HG03103 (cell line): Measurements from ENCODE around the gene POLN.

Source experiments
- ATAC-seq: cut with Tn5 transposase; IDR thresholded peaks from one replicate; pipeline ENCODE4 v1.9.1; 2021; ENCODE audit warnings: low read depth; ENCODE audit not compliant: unreplicated experiment

POLN gene

GRCh38 chr4:2127609-2128332, 114.2 kb downstream of the POLN start:
- ATAC-seq: no peak

DNA sequence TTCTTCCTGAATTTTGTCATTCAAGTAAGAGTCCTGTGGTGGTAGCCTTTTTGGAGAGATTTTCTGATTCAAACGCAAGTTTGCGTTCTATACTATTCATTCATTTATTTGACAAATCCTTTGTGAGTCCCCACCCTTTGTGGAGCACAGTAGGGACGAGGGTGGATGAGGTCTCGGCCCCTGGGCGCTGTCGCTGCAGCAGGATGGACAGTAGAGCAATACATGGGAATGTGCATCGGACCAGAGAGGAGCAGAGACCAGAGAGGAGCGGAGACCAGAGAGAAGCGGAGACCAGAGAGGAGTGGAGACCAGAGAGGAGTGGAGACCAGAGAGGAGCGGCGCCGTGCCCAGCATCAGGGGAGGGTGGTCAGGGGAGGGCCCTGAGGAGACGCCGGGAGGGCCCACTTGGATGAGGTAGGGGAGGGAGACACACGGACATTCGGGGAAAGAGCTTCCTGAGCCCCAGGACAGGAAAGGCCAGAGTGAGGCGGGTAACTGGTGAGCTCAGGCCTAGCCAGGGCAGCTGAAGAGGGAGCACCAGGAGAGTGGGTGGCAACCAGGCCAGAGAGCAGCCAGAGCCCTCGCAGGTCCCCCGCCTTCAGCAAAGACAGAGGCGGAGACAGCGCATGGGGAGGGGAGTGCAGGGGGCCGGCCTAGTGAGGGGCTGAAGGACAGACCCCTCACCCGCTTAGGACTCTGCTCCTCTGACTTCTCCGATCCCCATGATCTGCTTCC, 115.4 kb downstream of the POLN start:
- ATAC-seq: no peak

DNA sequence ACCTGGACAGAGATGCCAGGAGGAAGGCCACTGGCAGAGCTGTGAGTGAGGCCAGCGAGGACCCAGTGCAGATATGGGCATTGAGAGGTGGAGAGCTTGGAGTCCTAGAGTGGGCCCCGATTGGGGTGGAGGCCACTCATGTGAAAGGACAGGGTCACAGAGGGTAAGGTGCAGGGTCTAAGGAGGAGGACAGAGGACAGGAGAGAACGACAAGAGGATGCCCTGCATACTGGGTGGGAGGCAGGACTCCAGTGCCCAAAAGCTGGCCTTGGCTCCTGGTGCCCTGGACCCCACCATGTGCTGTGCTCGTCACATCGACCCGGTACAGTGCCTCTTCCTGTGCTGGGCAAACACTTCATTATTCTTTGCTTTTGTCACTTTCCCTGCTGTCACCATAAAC, 116.1 kb downstream of the POLN start:
- no peak for ATAC-seq

- no peak for ATAC-seq
Measured at GRCh38 chr4:2125023-2125422, 116.9 kb downstream of the POLN start.

DNA sequence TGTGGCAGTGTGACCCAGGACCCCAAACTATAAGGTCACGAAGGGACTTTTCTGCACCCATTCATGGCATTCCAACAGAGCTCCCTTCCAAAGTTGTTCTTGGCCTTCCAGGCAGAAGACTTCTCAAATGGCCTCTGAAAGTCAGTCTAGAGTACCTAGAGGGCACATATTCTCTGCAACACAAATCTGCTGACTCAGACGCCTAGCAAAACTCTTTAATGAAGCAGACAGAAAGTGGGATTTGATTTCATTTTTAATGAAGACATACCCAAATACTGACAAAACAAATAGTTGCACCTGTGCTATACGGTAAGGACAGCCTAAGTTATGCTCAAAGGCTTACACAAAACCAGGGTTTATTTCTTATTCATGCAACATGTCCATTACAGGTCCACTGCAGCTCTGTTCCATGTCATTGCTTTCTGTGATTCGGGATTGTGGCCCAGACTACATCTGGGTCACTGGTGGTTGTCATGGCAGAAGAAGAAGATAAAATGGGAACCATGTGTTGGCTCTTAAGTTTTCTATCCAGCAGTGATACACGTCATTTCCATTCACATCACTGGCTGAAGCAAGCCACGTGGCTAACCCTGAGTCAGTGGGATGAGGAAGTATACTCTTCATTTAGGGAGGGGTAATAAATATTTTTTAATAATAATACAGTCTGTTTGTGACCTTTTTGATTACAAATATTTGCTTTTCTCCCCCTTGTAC, 125.1 kb downstream of the POLN start:
- no peak for ATAC-seq

GRCh38 chr4:2105559-2105958, 136.4 kb downstream of the POLN start:
- ATAC-seq: no peak

DNA sequence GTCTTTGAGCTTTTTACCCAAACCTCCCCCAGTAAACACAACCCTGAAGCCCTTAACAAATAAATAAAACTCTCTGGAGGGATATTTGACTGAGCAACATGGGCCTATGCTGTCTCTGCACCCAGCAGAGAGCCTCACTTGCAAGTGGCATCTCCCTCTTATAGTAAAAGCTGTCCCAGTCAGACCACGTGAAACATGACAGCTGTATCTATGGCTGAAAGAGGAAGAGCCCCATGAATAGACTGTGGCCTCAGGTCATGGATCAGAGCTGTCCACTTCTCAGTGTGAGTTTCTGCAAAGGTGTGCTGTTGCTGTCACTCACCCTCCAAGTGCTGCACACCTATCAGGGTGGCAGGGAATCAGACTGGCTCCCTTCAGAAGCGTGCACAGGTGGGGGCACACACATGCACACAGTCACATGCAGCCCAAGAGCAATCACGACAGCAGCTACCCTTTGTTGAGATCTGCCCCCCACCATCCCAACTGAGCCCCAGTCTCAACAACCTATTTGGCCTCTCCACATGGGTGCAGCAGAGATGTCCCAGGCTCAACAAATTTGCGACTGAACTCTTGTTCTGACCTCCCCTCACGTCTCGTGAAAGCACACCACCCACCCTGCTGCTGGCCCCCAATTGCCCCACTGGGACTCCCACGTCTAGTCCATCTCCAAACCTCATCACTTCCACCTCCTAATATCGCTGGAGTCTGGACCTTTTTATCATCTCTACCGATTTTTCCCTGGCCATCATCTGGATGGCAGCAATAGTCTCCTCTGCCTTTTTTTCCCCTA, 137.2 kb downstream of the POLN start:
- no peak for ATAC-seq

DNA sequence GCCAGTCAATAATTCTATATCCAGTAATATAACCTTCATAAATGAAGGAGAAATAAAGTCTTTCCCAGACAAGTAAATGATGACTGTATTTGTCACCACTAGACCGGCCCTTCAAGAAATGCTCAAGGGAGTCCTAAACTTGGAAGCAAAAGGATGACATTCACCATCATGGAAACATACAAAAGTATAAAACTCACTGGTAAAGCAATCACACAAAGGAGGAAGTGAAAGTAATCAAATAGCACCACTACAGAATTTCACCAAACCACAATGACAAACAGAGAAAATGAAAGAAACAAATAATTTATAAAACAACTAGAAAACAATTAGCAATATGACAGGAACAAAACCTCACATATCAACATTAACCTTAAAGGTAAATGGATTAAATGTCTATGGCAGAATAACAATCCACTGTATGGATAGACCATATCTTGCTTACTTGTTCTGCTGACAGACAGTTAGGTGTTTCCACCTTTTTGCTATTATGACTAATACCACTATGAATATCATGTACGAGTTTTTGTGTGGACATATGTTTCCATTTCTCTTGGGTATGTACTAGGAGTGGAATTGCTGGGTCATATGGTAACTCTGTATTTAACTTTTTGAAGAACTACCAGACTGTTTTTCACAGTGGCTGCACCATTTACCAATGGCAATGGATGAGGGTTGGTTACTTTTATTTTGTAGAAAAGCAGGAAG, 137.9 kb downstream of the POLN start:
- no peak for ATAC-seq

DNA sequence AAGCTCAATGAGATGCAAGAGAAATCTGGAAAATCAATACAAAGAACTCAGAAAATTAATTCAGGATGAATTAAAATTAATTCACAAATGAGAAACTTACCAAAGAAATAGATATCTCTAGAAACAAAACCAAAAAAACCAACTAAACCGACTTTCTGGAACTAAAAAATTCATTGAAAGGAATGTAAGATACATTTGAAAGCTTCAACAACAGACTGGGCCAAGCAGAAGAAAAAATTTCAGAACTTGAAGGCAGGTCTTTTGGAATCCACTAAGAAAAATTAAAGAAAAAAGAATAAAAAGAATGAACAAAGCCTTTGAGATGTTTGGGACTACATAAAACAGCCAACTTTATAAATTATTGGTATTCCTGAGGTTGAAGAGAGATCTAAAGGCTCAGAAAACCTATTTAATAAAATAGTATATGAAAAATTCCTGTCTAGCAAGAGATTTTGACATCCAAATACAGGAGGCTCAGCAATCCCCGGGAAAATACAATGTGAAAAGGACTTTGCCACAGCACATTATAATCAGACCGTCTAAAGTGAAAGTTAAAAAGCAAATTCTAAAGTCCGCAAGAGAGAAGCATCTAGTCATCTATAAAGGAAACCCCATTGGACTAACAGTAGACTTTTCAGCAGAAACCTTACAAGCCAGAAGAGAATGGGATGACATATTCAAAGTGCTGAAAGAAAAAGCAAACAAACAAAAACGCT, 138.6 kb downstream of the POLN start:
- no peak for ATAC-seq

- no peak for ATAC-seq
Measured at GRCh38 chr4:2102045-2102883, 139.7 kb downstream of the POLN start.

DNA sequence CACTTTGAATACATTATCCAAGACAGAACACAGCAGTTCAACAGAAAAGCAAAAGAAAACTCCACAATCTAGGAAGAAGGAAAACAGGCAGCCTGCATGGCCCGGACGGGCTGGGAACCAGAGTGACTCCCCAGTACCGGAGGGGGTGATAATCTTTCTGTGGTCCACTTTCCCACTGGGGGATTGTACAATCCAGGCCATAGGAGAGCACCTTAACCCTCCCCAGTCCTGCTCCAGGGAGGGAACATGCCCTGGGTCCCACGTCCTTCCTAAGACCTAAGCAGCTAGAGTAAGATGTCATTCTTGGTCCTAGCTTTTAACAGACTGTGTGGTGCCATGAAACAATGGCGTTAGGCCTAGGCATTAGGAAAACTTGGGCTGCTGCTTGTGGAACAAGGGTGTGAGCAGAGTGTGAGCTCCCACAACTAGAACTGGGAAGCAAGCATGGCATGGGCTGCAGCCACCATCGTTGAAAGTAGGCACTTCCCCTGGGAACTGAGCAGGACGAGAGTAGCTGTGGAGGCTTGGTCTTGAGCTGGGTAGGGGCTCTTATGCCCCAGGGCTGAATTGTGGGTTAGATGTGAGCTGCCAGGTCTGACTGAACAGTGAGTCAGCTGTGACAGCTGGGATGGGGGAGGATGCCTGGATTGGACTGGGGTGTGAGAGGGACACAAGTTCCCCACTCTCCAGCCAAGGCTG, 140.4 kb downstream of the POLN start:
- ATAC-seq: no peak

- no peak for ATAC-seq
Measured at GRCh38 chr4:2096073-2096609, 145.8 kb downstream of the POLN start.

- ATAC-seq: no peak
Measured at GRCh38 chr4:2095236-2096072, 146.5 kb downstream of the POLN start.

DNA sequence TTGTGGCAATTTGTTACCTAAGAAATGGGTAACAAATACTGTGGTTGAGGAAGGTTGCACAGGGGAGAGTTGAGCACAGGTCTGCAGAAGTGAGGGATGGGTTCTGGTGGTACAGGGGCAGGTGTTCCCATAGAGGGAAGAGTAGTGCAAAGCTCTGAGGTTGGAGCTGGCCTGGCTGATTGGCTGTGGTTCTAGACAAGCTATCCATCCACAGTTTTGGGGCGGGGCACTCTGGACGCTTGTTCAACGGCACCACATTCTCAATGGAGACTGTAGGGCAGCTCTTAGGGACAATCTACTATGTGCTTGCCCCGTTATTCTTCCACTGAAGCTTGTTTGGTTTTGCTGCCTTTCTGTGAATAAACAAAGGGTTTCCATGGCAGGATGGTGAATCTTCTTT, 147.4 kb downstream of the POLN start:
- no peak for ATAC-seq

DNA sequence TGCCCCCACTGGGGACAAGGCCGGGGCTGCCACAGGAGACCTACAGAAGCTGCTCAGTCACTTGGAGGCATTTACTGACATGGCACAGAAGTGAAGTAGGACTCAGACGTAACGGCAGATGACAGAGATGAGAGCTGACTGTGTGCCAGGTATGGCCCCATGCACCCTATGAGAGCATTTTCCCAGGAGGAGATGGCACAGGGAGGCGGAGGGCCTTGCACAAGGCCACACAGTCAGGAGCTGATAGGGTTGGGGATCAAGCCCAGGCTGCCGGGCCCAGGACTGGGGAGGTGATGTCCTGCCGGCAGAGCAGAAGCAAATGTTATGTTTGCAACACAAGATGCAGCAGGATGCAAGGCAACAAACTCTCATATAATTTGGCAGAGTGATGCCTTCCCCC, 148.7 kb downstream of the POLN start:
- ATAC-seq: no peak

- ATAC-seq: no peak
Measured at GRCh38 chr4:2092669-2093053, 149.3 kb downstream of the POLN start.
